ENCODE measurements around the gene SLAMF1.

SLAMF1 gene

DNA sequence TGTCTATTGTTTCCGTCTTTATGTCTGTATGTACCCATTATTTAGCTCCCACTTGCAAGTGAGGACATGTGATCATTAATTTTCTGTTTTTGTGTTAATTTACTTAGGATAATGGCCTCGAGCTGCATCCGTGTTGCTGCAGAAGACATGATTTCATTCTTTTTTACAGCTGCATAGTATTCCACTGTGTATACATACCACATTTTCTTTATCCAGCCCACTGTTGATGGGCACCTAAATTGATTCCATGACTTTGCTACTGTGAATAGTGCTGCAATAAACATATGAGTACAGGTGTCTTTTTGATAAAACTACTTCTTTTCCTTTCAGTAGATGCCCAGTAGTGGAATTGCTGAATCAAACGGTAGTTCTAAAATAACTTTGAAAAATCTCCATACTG lies 12.7 kb upstream of the SLAMF1 start:
- no peak overlapping the region for H3K27ac ChIP-seq
- no peak for TF ChIP-seq CTCF (IDR thresholded peaks at IDR 0.05)
- no peaks in the 10 kb centered on the region for H3K9me3 ChIP-seq
- no peaks in the 10 kb centered on the region for H3K4me1 ChIP-seq
- DNase-seq: no peak
- no peaks in the 10 kb centered on the region for H3K36me3 ChIP-seq
- intact Hi-C loops (cut with DNase I; ENCODE audit: low total_unique reads): no loop called here
- no peak overlapping the region for H3K4me3 ChIP-seq
- no peaks in the 10 kb centered on the region for H3K27me3 ChIP-seq

GRCh38 chr1:160658814-160659193 lies 12.0 kb upstream of the SLAMF1 start:
- no peak for DNase-seq
- Histone ChIP-seq H3K27ac (no peak overlapping the region), H3K36me3 (no peaks in the 10 kb centered on the region), H3K9me3 (no peaks in the 10 kb centered on the region), H3K4me3 (no peak overlapping the region), H3K4me1 (no peaks in the 10 kb centered on the region), H3K27me3 (no peaks in the 10 kb centered on the region)
- intact Hi-C loops (cut with DNase I; ENCODE audit: low total_unique reads): no loop called here
- TF ChIP-seq CTCF (IDR thresholded peaks at IDR 0.05): no peak

GRCh38 chr1:160658162-160658813 lies 11.4 kb upstream of the SLAMF1 start:
- no peak for TF ChIP-seq CTCF (IDR thresholded peaks at IDR 0.05)
- H3K9me3 ChIP-seq: no peaks in the 10 kb centered on the region
- no peaks in the 10 kb centered on the region for H3K4me1 ChIP-seq
- intact Hi-C loops (cut with DNase I; ENCODE audit: low total_unique reads): no loop called here
- no peaks in the 10 kb centered on the region for H3K36me3 ChIP-seq
- H3K27me3 ChIP-seq: no peaks in the 10 kb centered on the region
- no peak for DNase-seq
- no peak overlapping the region for H3K4me3 ChIP-seq
- no peak overlapping the region for H3K27ac ChIP-seq

DNA sequence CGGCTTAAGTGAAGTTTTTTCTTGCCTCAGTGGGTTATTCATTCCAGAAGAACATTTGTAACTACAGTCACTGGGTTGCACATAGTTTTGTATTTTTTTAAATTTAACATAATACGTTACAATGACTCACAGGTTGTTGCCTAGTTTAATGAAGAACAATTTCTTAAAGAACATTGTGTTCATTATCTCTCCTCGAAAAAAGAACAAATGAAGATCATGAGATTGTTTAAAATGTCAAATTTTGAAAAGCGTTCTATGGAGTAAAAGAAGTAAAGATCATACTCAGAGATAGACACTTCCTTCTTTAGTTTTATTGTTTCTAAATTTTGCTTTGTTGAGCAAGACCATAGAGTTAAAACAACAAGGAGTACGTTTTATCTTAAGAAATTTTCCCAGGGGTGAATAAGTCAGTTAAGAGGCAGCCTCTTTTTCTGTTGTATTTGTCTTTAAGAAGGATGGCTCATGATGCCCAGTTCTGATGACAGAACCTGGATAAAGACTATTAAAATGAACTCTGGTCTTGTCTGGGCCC lies 10.5 kb upstream of the SLAMF1 start:
- Histone ChIP-seq H3K36me3 (no peaks in the 10 kb centered on the region), H3K9me3 (no peaks in the 10 kb centered on the region), H3K4me1 (no peaks in the 10 kb centered on the region), H3K4me3 (no peak overlapping the region), H3K27ac (no peak overlapping the region), H3K27me3 (no peaks in the 10 kb centered on the region)
- DNase-seq: no peak
- no peak for TF ChIP-seq CTCF (IDR thresholded peaks at IDR 0.05)
- intact Hi-C loops (cut with DNase I; ENCODE audit: low total_unique reads): no loop called here

GRCh38 chr1:160656737-160657136 lies 9.9 kb upstream of the SLAMF1 start:
- intact Hi-C loops (cut with DNase I; ENCODE audit: low total_unique reads): no loop called here
- DNase-seq: no peak
- Histone ChIP-seq H3K36me3 (no peaks in the 10 kb centered on the region), H3K4me1 (no peaks in the 10 kb centered on the region), H3K4me3 (no peak overlapping the region), H3K27me3 (no peaks in the 10 kb centered on the region), H3K9me3 (no peaks in the 10 kb centered on the region), H3K27ac (no peak overlapping the region)
- no peak for TF ChIP-seq CTCF (IDR thresholded peaks at IDR 0.05)

DNA sequence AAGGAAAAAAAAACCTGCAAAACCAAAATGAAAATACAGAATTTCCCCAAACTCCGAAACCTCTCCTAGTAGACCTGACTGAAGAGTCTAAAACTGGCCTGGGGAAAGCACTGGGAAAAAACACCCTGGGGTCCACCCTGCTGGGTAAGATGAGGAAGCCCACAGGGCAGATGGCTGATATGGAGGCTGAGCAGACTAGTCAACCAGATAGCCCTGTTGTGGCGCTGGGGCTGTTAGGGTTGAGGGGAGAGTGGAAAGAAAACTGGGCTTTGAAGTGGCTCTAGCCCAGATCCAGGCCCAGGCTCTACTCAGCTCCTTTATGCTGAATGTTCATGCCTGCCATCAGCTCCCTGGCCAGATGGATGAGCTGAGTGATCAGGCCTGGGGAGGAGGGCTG lies 6.8 kb upstream of the SLAMF1 start:
- no peak overlapping the region for H3K4me3 ChIP-seq
- DNase-seq: no peak
- no peaks in the 10 kb centered on the region for H3K4me1 ChIP-seq
- no peaks in the 10 kb centered on the region for H3K27me3 ChIP-seq
- TF ChIP-seq CTCF (IDR thresholded peaks at IDR 0.05): no peak
- intact Hi-C loops (cut with DNase I; ENCODE audit: low total_unique reads): no loop called here
- no peak overlapping the region for H3K27ac ChIP-seq
- H3K36me3 ChIP-seq: no peaks in the 10 kb centered on the region
- no peaks in the 10 kb centered on the region for H3K9me3 ChIP-seq
